Subcutaneous abdominal adipose tissue (tissue), 5 donors: Measurements from ENCODE around the gene MACROD2.

Experiments
- H3K27ac ChIP-seq: one replicate; pipeline ENCODE4 v1.7.0; 2013; ENCODE audit warnings: low read depth, mild to moderate bottlenecking, inconsistent platforms, low read length, moderate library complexity
- H3K27me3 ChIP-seq, 5 donors: one replicate each; pipeline ENCODE4 v1.7.0; 2013; ENCODE audit warnings: low read length in 5 of 5, inconsistent platforms in 1 of 5; ENCODE audit not compliant: control insufficient read depth in 5 of 5, insufficient read depth in 4 of 5
- H3K36me3 ChIP-seq, 5 donors: one replicate each; pipeline ENCODE4 v1.7.0; 2013; ENCODE audit warnings: low read length in 5 of 5; ENCODE audit not compliant: control insufficient read depth in 5 of 5, insufficient read depth in 5 of 5
- H3K4me1 ChIP-seq, 5 donors: one replicate each; pipeline ENCODE4 v1.7.0; 2013; ENCODE audit warnings: low read length in 5 of 5, mild to moderate bottlenecking in 3 of 5, moderate library complexity in 1 of 5; ENCODE audit not compliant: control insufficient read depth in 5 of 5, insufficient read depth in 5 of 5
- H3K4me3 ChIP-seq, 5 donors: one replicate each; pipeline ENCODE4 v1.7.0; 2013; ENCODE audit warnings: low read length in 5 of 5, low read depth in 1 of 5
- H3K9ac ChIP-seq, 5 donors: one replicate each; pipeline ENCODE4 v1.7.0; 2013; ENCODE audit warnings: low read length in 5 of 5, mild to moderate bottlenecking in 4 of 5, moderate library complexity in 3 of 5
- H3K9me3 ChIP-seq, 5 donors: one replicate each; pipeline ENCODE4 v1.7.0; 2013; ENCODE audit warnings: low read length in 5 of 5; ENCODE audit not compliant: control insufficient read depth in 5 of 5
- donor health status: healthy.
- donor health status: healthy.
- donor health status: healthy.
- donor health status: healthy.
- donor health status: healthy.

The MACROD2 gene

GRCh38 chr20:15756002-15756753 is 1760.9 kb downstream of the MACROD2 start:
- Histone ChIP-seq H3K9me3 (no peaks in the 10 kb centered on the region), H3K36me3 (no peaks in the 10 kb centered on the region), H3K4me1 (no peaks in the 10 kb centered on the region), H3K27ac (no peak overlapping the region), H3K9ac (no peak overlapping the region), H3K27me3 (no peaks in the 10 kb centered on the region), H3K4me3 (no peak overlapping the region)

GRCh38 chr20:15756754-15757115 is 1761.4 kb downstream of the MACROD2 start:
- Histone ChIP-seq H3K4me3 (no peak overlapping the region), H3K36me3 (no peaks in the 10 kb centered on the region), H3K27me3 (no peaks in the 10 kb centered on the region), H3K9ac (no peak overlapping the region), H3K9me3 (no peaks in the 10 kb centered on the region), H3K4me1 (no peaks in the 10 kb centered on the region), H3K27ac (no peak overlapping the region)

- no peak overlapping the region for H3K27ac ChIP-seq
- no peaks in the 10 kb centered on the region for H3K9me3 ChIP-seq
- no peak overlapping the region for H3K9ac ChIP-seq
- H3K36me3 ChIP-seq: no peaks in the 10 kb centered on the region
- no peaks in the 10 kb centered on the region for H3K27me3 ChIP-seq
- H3K4me1 ChIP-seq: no peaks in the 10 kb centered on the region
- no peak overlapping the region for H3K4me3 ChIP-seq
These were observed 1764.3 kb downstream of the MACROD2 start for GRCh38 chr20:15759594-15759993.

DNA sequence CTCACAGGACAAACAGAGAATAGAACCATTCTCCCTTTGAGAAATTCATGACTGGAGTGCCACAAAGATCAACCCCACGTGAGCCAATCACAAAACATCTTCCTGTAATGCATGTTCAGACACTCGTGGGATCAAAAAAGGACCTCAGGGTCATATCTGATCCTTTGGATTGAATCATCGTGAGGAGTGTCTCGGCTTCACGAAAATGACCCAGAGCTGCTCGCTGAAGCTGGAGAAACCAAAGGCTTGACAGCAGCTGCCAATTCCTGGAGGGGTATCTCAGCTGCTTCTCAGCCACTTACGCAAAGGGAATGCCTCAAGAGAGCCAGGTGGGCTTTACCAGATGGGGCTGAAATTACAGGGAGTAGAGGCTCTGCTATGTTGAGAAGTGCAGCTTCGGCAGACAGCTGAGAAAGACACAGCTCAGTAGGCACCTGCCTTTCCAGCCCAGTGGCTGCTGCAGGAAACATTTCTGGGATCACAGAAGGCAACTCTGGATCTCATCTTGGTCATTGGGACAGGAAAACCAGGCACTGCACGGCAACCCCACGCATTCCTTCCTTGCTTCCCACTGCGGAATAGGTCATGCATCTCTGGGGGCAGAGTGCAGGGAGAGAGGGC is 1764.8 kb downstream of the MACROD2 start:
- no peaks in the 10 kb centered on the region for H3K36me3 ChIP-seq
- no peak overlapping the region for H3K4me3 ChIP-seq
- H3K27ac ChIP-seq: no peak overlapping the region
- H3K4me1 ChIP-seq: no peaks in the 10 kb centered on the region
- H3K9me3 ChIP-seq: no peaks in the 10 kb centered on the region
- no peaks in the 10 kb centered on the region for H3K27me3 ChIP-seq
- H3K9ac ChIP-seq: no peak overlapping the region

DNA sequence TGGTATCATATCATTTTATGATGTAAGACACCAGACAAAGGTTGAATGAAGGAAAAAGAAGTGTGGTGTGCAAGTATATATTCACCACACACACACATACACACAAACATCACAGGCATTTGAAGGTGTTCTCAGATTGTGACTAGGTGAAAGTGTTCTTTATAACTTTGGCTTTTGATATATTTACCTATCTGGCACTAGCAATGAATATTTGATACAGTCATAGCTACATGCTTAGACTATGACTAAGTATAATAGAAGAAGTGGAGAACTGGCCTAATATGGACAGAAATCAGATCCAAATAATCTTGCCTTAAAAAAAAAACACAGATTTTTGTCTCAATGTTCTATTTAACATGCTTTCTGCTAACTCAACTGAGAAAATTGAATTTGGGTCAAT is 1768.0 kb downstream of the MACROD2 start:
- peaks cover 0 to 5% (median 0%) of the 10 kb centered on the region in 5 donors for H3K4me1 ChIP-seq
- H3K27ac ChIP-seq: no peak overlapping the region
- H3K9me3 ChIP-seq: no peaks in the 10 kb centered on the region
- H3K27me3 ChIP-seq: no peaks in the 10 kb centered on the region
- H3K36me3 ChIP-seq: no peaks in the 10 kb centered on the region
- H3K4me3 ChIP-seq: no peak overlapping the region
- H3K9ac ChIP-seq: no peak overlapping the region

DNA sequence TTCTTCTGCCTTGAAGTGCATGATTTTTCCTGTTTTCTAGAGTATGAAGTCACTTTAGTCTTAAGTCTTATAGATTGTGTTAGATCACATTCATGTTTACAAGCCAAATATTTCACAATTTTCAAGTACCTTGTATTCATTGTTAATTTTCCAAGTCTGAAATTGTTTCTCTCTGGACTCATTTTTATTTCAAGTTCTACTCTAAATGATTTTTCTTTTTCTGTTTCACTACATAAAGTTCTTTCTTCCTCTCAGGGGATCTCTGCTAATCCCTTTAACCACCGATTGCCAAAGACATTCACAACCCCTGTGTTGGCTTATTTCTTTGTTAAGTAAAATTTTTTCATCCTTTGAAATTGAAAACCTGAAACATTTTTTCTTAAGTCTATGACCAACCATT is 1772.3 kb downstream of the MACROD2 start:
- Histone ChIP-seq H3K9ac (no peak overlapping the region), H3K4me3 (no peak overlapping the region), H3K27me3 (no peaks in the 10 kb centered on the region), H3K9me3 (no peaks in the 10 kb centered on the region), H3K36me3 (no peaks in the 10 kb centered on the region), H3K27ac (no peak overlapping the region), H3K4me1 (peaks cover 0 to 5% (median 0%) of the 10 kb centered on the region in 5 donors)

GRCh38 chr20:15767999-15768741 is 1772.9 kb downstream of the MACROD2 start:
- Histone ChIP-seq H3K36me3 (no peaks in the 10 kb centered on the region), H3K9me3 (no peaks in the 10 kb centered on the region), H3K27me3 (no peaks in the 10 kb centered on the region), H3K4me3 (no peak overlapping the region), H3K4me1 (peaks cover 0 to 5% (median 0%) of the 10 kb centered on the region in 5 donors), H3K27ac (no peak overlapping the region), H3K9ac (no peak overlapping the region)

- Histone ChIP-seq H3K9me3 (no peaks in the 10 kb centered on the region), H3K4me1 (peaks cover 0 to 1% (median 0%) of the 10 kb centered on the region in 5 donors), H3K27me3 (no peaks in the 10 kb centered on the region), H3K9ac (no peak overlapping the region), H3K36me3 (no peaks in the 10 kb centered on the region), H3K4me3 (no peak overlapping the region), H3K27ac (no peak overlapping the region)
These were observed 1777.5 kb downstream of the MACROD2 start for GRCh38 chr20:15772826-15773225.

- no peaks in the 10 kb centered on the region for H3K36me3 ChIP-seq
- H3K4me1 ChIP-seq: no peaks in the 10 kb centered on the region
- H3K27ac ChIP-seq: no peak overlapping the region
- no peaks in the 10 kb centered on the region for H3K27me3 ChIP-seq
- H3K9me3 ChIP-seq: no peaks in the 10 kb centered on the region
- no peak overlapping the region for H3K4me3 ChIP-seq
- H3K9ac ChIP-seq: no peak overlapping the region
These were observed 1779.6 kb downstream of the MACROD2 start for GRCh38 chr20:15774926-15775325.

DNA sequence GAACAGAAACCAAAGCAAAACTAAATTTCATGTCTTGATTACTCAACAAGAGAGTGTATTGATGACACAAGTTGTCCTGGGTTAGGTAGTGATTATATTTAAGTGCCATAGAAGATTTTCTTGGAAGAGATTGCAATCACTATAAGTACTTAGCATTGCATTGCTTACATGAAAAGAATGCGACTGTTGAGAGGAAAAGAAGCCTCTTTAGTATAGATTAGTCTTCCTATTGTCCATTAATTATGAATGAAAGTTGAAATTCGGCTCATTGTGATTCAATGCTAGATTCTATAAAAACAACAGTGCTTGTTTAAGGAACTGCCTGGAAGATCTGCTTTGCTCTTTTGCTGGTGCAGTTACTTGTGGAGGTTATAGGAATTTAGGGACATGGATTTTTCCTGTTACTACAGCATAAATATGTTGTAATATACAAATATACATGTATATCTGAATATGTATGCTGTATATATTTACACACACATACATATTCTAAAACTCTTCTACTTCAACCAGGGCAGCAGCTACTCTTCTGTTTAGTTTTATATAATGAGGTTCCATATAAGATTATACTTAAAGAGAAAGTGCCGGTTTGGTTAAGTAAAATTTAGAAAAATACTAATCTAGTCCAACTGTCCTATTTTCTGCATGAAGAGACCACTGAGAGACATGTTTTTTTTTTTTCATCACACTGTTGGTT is 1781.6 kb downstream of the MACROD2 start:
- Histone ChIP-seq H3K4me1 (no peaks in the 10 kb centered on the region), H3K4me3 (no peak overlapping the region), H3K36me3 (no peaks in the 10 kb centered on the region), H3K9ac (no peak overlapping the region), H3K27me3 (no peaks in the 10 kb centered on the region), H3K9me3 (no peaks in the 10 kb centered on the region), H3K27ac (no peak overlapping the region)
